Subcutaneous abdominal adipose tissue (tissue), 5 donors: ENCODE results near the gene DHCR24.
"Not testable (repeated sequence)": the region's sequence is repeated elsewhere in the genome, so short reads cannot be mapped to it uniquely, and the experiment has no call there.

Source experiments
- H3K27ac ChIP-seq: one replicate; pipeline ENCODE4 v1.7.0; 2013; ENCODE audit warnings: low read depth, mild to moderate bottlenecking, inconsistent platforms, low read length, moderate library complexity
- H3K27me3 ChIP-seq, 5 donors: one replicate each; pipeline ENCODE4 v1.7.0; 2013; ENCODE audit warnings: low read length in 5 of 5, inconsistent platforms in 1 of 5; ENCODE audit not compliant: control insufficient read depth in 5 of 5, insufficient read depth in 4 of 5
- H3K36me3 ChIP-seq, 5 donors: one replicate each; pipeline ENCODE4 v1.7.0; 2013; ENCODE audit warnings: low read length in 5 of 5; ENCODE audit not compliant: control insufficient read depth in 5 of 5, insufficient read depth in 5 of 5
- H3K4me1 ChIP-seq, 5 donors: one replicate each; pipeline ENCODE4 v1.7.0; 2013; ENCODE audit warnings: low read length in 5 of 5, mild to moderate bottlenecking in 3 of 5, moderate library complexity in 1 of 5; ENCODE audit not compliant: control insufficient read depth in 5 of 5, insufficient read depth in 5 of 5
- H3K4me3 ChIP-seq, 5 donors: one replicate each; pipeline ENCODE4 v1.7.0; 2013; ENCODE audit warnings: low read length in 5 of 5, low read depth in 1 of 5
- H3K9ac ChIP-seq, 5 donors: one replicate each; pipeline ENCODE4 v1.7.0; 2013; ENCODE audit warnings: low read length in 5 of 5, mild to moderate bottlenecking in 4 of 5, moderate library complexity in 3 of 5
- H3K9me3 ChIP-seq, 5 donors: one replicate each; pipeline ENCODE4 v1.7.0; 2013; ENCODE audit warnings: low read length in 5 of 5; ENCODE audit not compliant: control insufficient read depth in 5 of 5
- donor health status: healthy.
- donor health status: healthy.
- donor health status: healthy.
- donor health status: healthy.
- donor health status: healthy.

Gene DHCR24

GRCh38 chr1:54888080-54888733, 1.2 kb upstream of the DHCR24 start:
- H3K9ac ChIP-seq, result no peak overlapping the region
- peaks cover 13 to 45% (median 42%) of the 10 kb centered on the region in 5 donors for H3K4me1 ChIP-seq
- no peaks in the 10 kb centered on the region for H3K9me3 ChIP-seq
- no peaks in the 10 kb centered on the region for H3K27me3 ChIP-seq
- peak overlapping the region in 4 of 5 donors; percentile 87 to 96 (median 92) for H3K4me3 ChIP-seq
- no peak overlapping the region for H3K27ac ChIP-seq
- no peaks in the 10 kb centered on the region for H3K36me3 ChIP-seq

GRCh38 chr1:54887665-54888071, 673 bp upstream of the DHCR24 start:
- Histone ChIP-seq H3K4me3 (peak overlapping the region; percentile 87 to 96 (median 92)), H3K4me1 (peaks cover 13 to 48% (median 42%) of the 10 kb centered on the region in 5 donors), H3K9ac (peak overlapping the region in 4 of 5 donors; percentile 53 to 85 (median 64)), H3K27ac (peak overlapping the region; percentile 59), H3K27me3 (no peaks in the 10 kb centered on the region), H3K36me3 (peaks cover 0 to 3% (median 0%) of the 10 kb centered on the region in 5 donors), H3K9me3 (no peaks in the 10 kb centered on the region)

GRCh38 chr1:54885807-54886723, 930 bp downstream of the DHCR24 start:
- Histone ChIP-seq H3K4me1 (peaks cover 13 to 48% (median 42%) of the 10 kb centered on the region in 5 donors), H3K36me3 (peaks cover 0 to 4% (median 0%) of the 10 kb centered on the region in 5 donors), H3K4me3 (peak overlapping the region; percentile 82 to 96 (median 92)), H3K27ac (peak overlapping the region; percentile 60), H3K9me3 (no peaks in the 10 kb centered on the region), H3K27me3 (no peaks in the 10 kb centered on the region), H3K9ac (peak overlapping the region; percentile 6 to 85 (median 50))

- Histone ChIP-seq H3K4me3 (peak overlapping the region in 1 of 5 donors; percentile 82), H3K9me3 (no peaks in the 10 kb centered on the region), H3K9ac (peak overlapping the region in 2 of 5 donors; percentile 50 to 85), H3K4me1 (peaks cover 13 to 48% (median 42%) of the 10 kb centered on the region in 5 donors), H3K36me3 (peaks cover 0 to 4% (median 0%) of the 10 kb centered on the region in 5 donors), H3K27ac (peak overlapping the region; percentile 69), H3K27me3 (no peaks in the 10 kb centered on the region)
Measured at GRCh38 chr1:54885237-54885679, 1.7 kb downstream of the DHCR24 start.

- peaks cover 0 to 4% (median 0%) of the 10 kb centered on the region in 5 donors for H3K36me3 ChIP-seq
- peaks cover 13 to 48% (median 42%) of the 10 kb centered on the region in 5 donors for H3K4me1 ChIP-seq
- H3K9ac ChIP-seq, result no peak overlapping the region
- no peaks in the 10 kb centered on the region for H3K27me3 ChIP-seq
- H3K9me3 ChIP-seq, result no peaks in the 10 kb centered on the region
- no peak overlapping the region for H3K4me3 ChIP-seq
- peak overlapping the region; percentile 69 for H3K27ac ChIP-seq
Measured at GRCh38 chr1:54884768-54885167, 2.2 kb downstream of the DHCR24 start.

GRCh38 chr1:54884135-54884586, 2.8 kb downstream of the DHCR24 start:
- Histone ChIP-seq H3K9ac (no peak overlapping the region), H3K27me3 (no peaks in the 10 kb centered on the region), H3K9me3 (no peaks in the 10 kb centered on the region), H3K4me1 (peaks cover 13 to 48% (median 42%) of the 10 kb centered on the region in 5 donors), H3K4me3 (no peak overlapping the region), H3K27ac (peak overlapping the region; percentile 69), H3K36me3 (peaks cover 0 to 4% (median 0%) of the 10 kb centered on the region in 5 donors)

GRCh38 chr1:54883349-54884102, 3.5 kb downstream of the DHCR24 start:
- H3K4me1 ChIP-seq, result peaks cover 13 to 48% (median 42%) of the 10 kb centered on the region in 5 donors
- H3K9me3 ChIP-seq, result no peaks in the 10 kb centered on the region
- peak overlapping the region; percentile 69 for H3K27ac ChIP-seq
- H3K27me3 ChIP-seq, result no peaks in the 10 kb centered on the region
- no peak overlapping the region for H3K9ac ChIP-seq
- peaks cover 0 to 4% (median 0%) of the 10 kb centered on the region in 5 donors for H3K36me3 ChIP-seq
- no peak overlapping the region for H3K4me3 ChIP-seq

- H3K27ac ChIP-seq, result peak overlapping the region; percentile 69
Measured at GRCh38 chr1:54882519-54882918, 4.5 kb downstream of the DHCR24 start.

GRCh38 chr1:54881604-54882003, 5.4 kb downstream of the DHCR24 start:
- H3K36me3 ChIP-seq, H3K9ac ChIP-seq, H3K27me3 ChIP-seq, H3K4me3 ChIP-seq, H3K9me3 ChIP-seq, H3K27ac ChIP-seq: not testable (repeated sequence)
- peaks cover 10 to 37% (median 28%) of the 10 kb centered on the region in 5 donors for H3K4me1 ChIP-seq

More at GRCh38 chr1:54882519-54882918, 4.5 kb downstream of the DHCR24 start:
- Histone ChIP-seq H3K4me3 (no peak overlapping the region), H3K4me1 (peaks cover 10 to 42% (median 36%) of the 10 kb centered on the region in 5 donors), H3K9me3 (no peaks in the 10 kb centered on the region), H3K36me3 (peaks cover 0 to 4% (median 0%) of the 10 kb centered on the region in 5 donors), H3K27me3 (no peaks in the 10 kb centered on the region), H3K9ac (no peak overlapping the region)
